Muscle layer of colon (tissue), 2 donors: ENCODE results near the gene CCDC78.

Source experiments
- H3K27ac ChIP-seq: one replicate; pipeline ENCODE4 v1.7.0; 2013; ENCODE audit warnings: low read depth, mild to moderate bottlenecking, low read length, moderate library complexity
- H3K27me3 ChIP-seq, 2 donors: one replicate each; pipeline ENCODE4 v1.7.0; 2013; ENCODE audit warnings: low read length in 2 of 2, mild to moderate bottlenecking in 2 of 2; ENCODE audit not compliant: insufficient read depth in 2 of 2, control insufficient read depth in 1 of 2
- H3K36me3 ChIP-seq: one replicate; pipeline ENCODE4 v1.7.0; 2013; ENCODE audit warnings: mild to moderate bottlenecking, low read length; ENCODE audit not compliant: insufficient read depth
- H3K4me1 ChIP-seq: one replicate; pipeline ENCODE4 v1.7.0; 2013; ENCODE audit warnings: mild to moderate bottlenecking, low read length; ENCODE audit not compliant: insufficient read depth
- H3K4me3 ChIP-seq, 2 donors: one replicate each; pipeline ENCODE4 v1.7.0; 2013; ENCODE audit warnings: low read length in 2 of 2, low read depth in 1 of 2, mild to moderate bottlenecking in 1 of 2, moderate library complexity in 1 of 2
- H3K9ac ChIP-seq: one replicate; pipeline ENCODE4 v1.7.0; 2013; ENCODE audit warnings: low read length
- H3K9me3 ChIP-seq: one replicate; pipeline ENCODE4 v1.7.0; 2013; ENCODE audit warnings: mild to moderate bottlenecking, low read length
- donor health status: abdominal sarcoma.
- donor health status: Adenocarcinoma of cecum.

CCDC78 gene

GRCh38 chr16:726188-726437 lies 130 bp downstream of the CCDC78 start:
- Histone ChIP-seq H3K27ac (no peak overlapping the region), H3K36me3 (no peaks in the 10 kb centered on the region), H3K4me3 (no peak overlapping the region), H3K9me3 (no peaks in the 10 kb centered on the region), H3K27me3 (peaks cover 16 to 48% of the 10 kb centered on the region in 2 donors), H3K9ac (no peak overlapping the region), H3K4me1 (peaks cover 17% of the 10 kb centered on the region)

- H3K36me3 ChIP-seq: no peaks in the 10 kb centered on the region
- H3K9ac ChIP-seq: no peak overlapping the region
- peaks cover 17% of the 10 kb centered on the region for H3K4me1 ChIP-seq
- H3K9me3 ChIP-seq: no peaks in the 10 kb centered on the region
- no peak overlapping the region for H3K4me3 ChIP-seq
- H3K27me3 ChIP-seq: peaks cover 16 to 48% of the 10 kb centered on the region in 2 donors
- no peak overlapping the region for H3K27ac ChIP-seq
Observed at GRCh38 chr16:725463-726187, 618 bp downstream of the CCDC78 start.

GRCh38 chr16:725041-725376 lies 1.2 kb downstream of the CCDC78 start:
- Histone ChIP-seq H3K9ac (no peak overlapping the region), H3K36me3 (no peaks in the 10 kb centered on the region), H3K4me1 (peaks cover 22% of the 10 kb centered on the region), H3K9me3 (no peaks in the 10 kb centered on the region), H3K27ac (no peak overlapping the region), H3K27me3 (peaks cover 16 to 48% of the 10 kb centered on the region in 2 donors), H3K4me3 (no peak overlapping the region)

GRCh38 chr16:724188-725040 lies 1.8 kb downstream of the CCDC78 start:
- H3K9me3 ChIP-seq: no peaks in the 10 kb centered on the region
- no peaks in the 10 kb centered on the region for H3K36me3 ChIP-seq
- peaks cover 28% of the 10 kb centered on the region for H3K4me1 ChIP-seq
- H3K4me3 ChIP-seq: no peak overlapping the region
- H3K9ac ChIP-seq: no peak overlapping the region
- H3K27me3 ChIP-seq: peaks cover 16 to 46% of the 10 kb centered on the region in 2 donors
- H3K27ac ChIP-seq: no peak overlapping the region

- no peak overlapping the region for H3K4me3 ChIP-seq
- peaks cover 30% of the 10 kb centered on the region for H3K4me1 ChIP-seq
- H3K9ac ChIP-seq: no peak overlapping the region
- H3K36me3 ChIP-seq: no peaks in the 10 kb centered on the region
- H3K27ac ChIP-seq: no peak overlapping the region
- no peaks in the 10 kb centered on the region for H3K9me3 ChIP-seq
- peaks cover 16 to 41% of the 10 kb centered on the region in 2 donors for H3K27me3 ChIP-seq
Observed at GRCh38 chr16:723695-724094, 2.5 kb downstream of the CCDC78 start.

GRCh38 chr16:722835-723633 lies 3.2 kb downstream of the CCDC78 start:
- no peak overlapping the region for H3K27ac ChIP-seq
- H3K4me1 ChIP-seq: peaks cover 30% of the 10 kb centered on the region
- no peaks in the 10 kb centered on the region for H3K36me3 ChIP-seq
- H3K9me3 ChIP-seq: no peaks in the 10 kb centered on the region
- no peak overlapping the region for H3K4me3 ChIP-seq
- H3K9ac ChIP-seq: no peak overlapping the region
- peaks cover 16 to 36% of the 10 kb centered on the region in 2 donors for H3K27me3 ChIP-seq

GRCh38 chr16:721765-722540 lies 4.3 kb downstream of the CCDC78 start:
- Histone ChIP-seq H3K9ac (no peak overlapping the region), H3K27me3 (peaks cover 11 to 29% of the 10 kb centered on the region in 2 donors), H3K9me3 (no peaks in the 10 kb centered on the region), H3K4me3 (peak overlapping the region; percentile 68 to 91), H3K36me3 (no peaks in the 10 kb centered on the region), H3K4me1 (peaks cover 25% of the 10 kb centered on the region), H3K27ac (no peak overlapping the region)

GRCh38 chr16:720990-721764 lies 5.1 kb downstream of the CCDC78 start, which contains the start of gene ANTKMT:
ANTKMT (plus strand) TSS chr16:721146; CDS start chr16:721275, 129 bp downstream.
- Histone ChIP-seq H3K9me3 (no peaks in the 10 kb centered on the region), H3K27ac (peak within 1 kb of the TSS; percentile 98), H3K27me3 (peaks cover 6 to 31% of the 10 kb centered on the region in 2 donors), H3K4me3 (peak within 1 kb of the TSS; percentile 68 to 91), H3K9ac (peak within 1 kb of the TSS; percentile 27), H3K36me3 (no peaks in the 10 kb centered on the region), H3K4me1 (peaks cover 25% of the 10 kb centered on the region)

GRCh38 chr16:720447-720989 lies 5.7 kb downstream of the CCDC78 start:
- Histone ChIP-seq H3K27me3 (peaks cover 0 to 29% of the 10 kb centered on the region in 2 donors), H3K9ac (peak overlapping the region; percentile 27), H3K4me3 (peak overlapping the region; percentile 68 to 91), H3K9me3 (no peaks in the 10 kb centered on the region), H3K4me1 (peaks cover 31% of the 10 kb centered on the region), H3K36me3 (no peaks in the 10 kb centered on the region), H3K27ac (peak overlapping the region; percentile 98)

- peaks cover 31% of the 10 kb centered on the region for H3K4me1 ChIP-seq
- H3K9ac ChIP-seq: peak overlapping the region; percentile 27
- no peaks in the 10 kb centered on the region for H3K9me3 ChIP-seq
- peaks cover 0 to 23% of the 10 kb centered on the region in 2 donors for H3K27me3 ChIP-seq
- H3K27ac ChIP-seq: peak overlapping the region; percentile 98
- H3K36me3 ChIP-seq: no peaks in the 10 kb centered on the region
- H3K4me3 ChIP-seq: peak overlapping the region; percentile 68 to 91
Observed at GRCh38 chr16:719815-720446, 6.3 kb downstream of the CCDC78 start.
